Naive thymus-derived CD8-positive, alpha-beta T cell (primary cell): ENCODE results near the gene PKP2. TPM values are rescaled to one million over a fixed set of nuclear protein-coding genes. Genes with fewer than 3 reads are reported as not detected.
A peak's percentile ranks its signal among the peaks of the same experiment; 100 is the strongest.

Source experiments
- ATAC-seq, 2 donors: fragments of 150-1000 bp; cut with Tn5 transposase in 1 of 2; sonication (Bioruptor Pico), chemical (Tn5 transposase) in 1 of 2; 1 replicate in 1 of 2; 2 replicates in 1 of 2; pipeline ENCODE4 v1.10.0; 2021; ENCODE audit warnings: mild to moderate bottlenecking in 2 of 2, moderate library complexity in 2 of 2
- POLR2A ChIA-PET: fragments of 350-600 bp; sonication (Branson Sonifier 250); formaldehyde crosslinking; loops from one replicate; lab custom pipeline; 2021; ENCODE audit warnings: antibody characterized with exemption; lab: Charles Lee
- DNase-seq, 10 donors: peaks; one replicate each; pipeline versions ENCODE4 v3.0.0 to v3.0.0-alpha.2; 2020 to 2022
- H3K27ac Mint-ChIP-seq, 10 donors: one replicate each; pipeline ENCODE4 v1.8.0; 2020 to 2022; ENCODE audit warnings: mild to moderate bottlenecking in 10 of 10, mixed read lengths in 10 of 10, moderate library complexity in 4 of 10, inconsistent platforms in 1 of 10
- H3K27me3 Mint-ChIP-seq, 5 donors: one replicate each; pipeline ENCODE4 v1.8.0; 2021 to 2022; ENCODE audit warnings: mixed read lengths in 5 of 5
- H3K36me3 Mint-ChIP-seq, 3 donors: one replicate each; pipeline ENCODE4 v1.8.0; 2020 to 2022; ENCODE audit warnings: mixed read lengths in 3 of 3, mild to moderate bottlenecking in 2 of 3, inconsistent platforms in 1 of 3
- H3K4me1 Mint-ChIP-seq, 4 donors: one replicate each; pipeline ENCODE4 v1.8.0; 2021 to 2022; ENCODE audit warnings: mixed read lengths in 4 of 4
- H3K4me3 Mint-ChIP-seq, 10 donors: one replicate each; pipeline ENCODE4 v1.8.0; 2020 to 2022; ENCODE audit warnings: mild to moderate bottlenecking in 10 of 10, mixed read lengths in 10 of 10, moderate library complexity in 6 of 10, inconsistent platforms in 1 of 10
- H3K9me3 Mint-ChIP-seq, 9 donors: one replicate each; pipeline ENCODE4 v1.8.0; 2020 to 2022; ENCODE audit warnings: mixed read lengths in 9 of 9, mild to moderate bottlenecking in 3 of 9, inconsistent platforms in 1 of 9, moderate library complexity in 1 of 9
- polyA plus RNA-seq, 3 donors: library from polyadenylated mRNA; unstranded; fragments of 300-500 nt; fragmentation: Illumina TruSeq; gene quantifications; one replicate each; pipeline ENCODE4 v1.2.3, GENCODE V29; 2021
- total RNA-seq, 8 experiments: library from RNA in 2 of 8; stranded (reverse) in 2 of 8; gene quantifications; one replicate each; pipeline ENCODE4 v1.2.3 and lab custom pipeline; 2021 to 2026

Gene PKP2
- total and polyA plus RNA-seq, 5 experiments from 2014 or later = not detected

DNA sequence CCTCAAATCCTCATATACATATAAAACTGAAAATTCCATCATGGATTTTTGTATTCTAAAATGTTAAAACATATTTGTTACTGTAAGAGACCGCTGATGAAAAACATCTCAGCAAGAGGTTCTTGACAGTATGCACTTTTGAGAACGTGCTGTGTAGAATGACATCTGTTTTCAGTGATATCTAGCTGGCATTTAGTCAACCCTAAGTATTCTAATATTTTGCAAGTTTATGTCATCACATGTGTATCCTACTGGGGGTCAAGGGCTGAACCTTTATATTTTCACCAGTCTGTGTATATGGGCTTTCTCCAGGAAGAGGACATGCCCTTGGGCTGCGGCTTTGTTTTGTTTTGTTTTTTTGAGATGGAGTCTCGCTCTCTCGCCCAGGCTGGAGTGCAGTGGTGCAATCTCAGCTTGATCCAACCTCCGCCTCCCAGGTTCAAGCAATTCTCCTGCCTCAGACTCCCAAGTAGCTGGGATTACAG lies 118.8 kb downstream of the PKP2 start:
- DNase-seq = no peak
- Mint-ChIP-seq H3K4me3 (no peak overlapping the region), H3K27me3 (peaks cover 2 to 54% (median 17%) of the 10 kb centered on the region in 5 donors), H3K27ac (peak overlapping the region in 2 of 10 donors; percentile 3 to 24), H3K36me3 (no peaks in the 10 kb centered on the region), H3K4me1 (no peaks in the 10 kb centered on the region), H3K9me3 (no peaks in the 10 kb centered on the region)
- ATAC-seq = no peak
- POLR2A ChIA-PET = no interaction called here

DNA sequence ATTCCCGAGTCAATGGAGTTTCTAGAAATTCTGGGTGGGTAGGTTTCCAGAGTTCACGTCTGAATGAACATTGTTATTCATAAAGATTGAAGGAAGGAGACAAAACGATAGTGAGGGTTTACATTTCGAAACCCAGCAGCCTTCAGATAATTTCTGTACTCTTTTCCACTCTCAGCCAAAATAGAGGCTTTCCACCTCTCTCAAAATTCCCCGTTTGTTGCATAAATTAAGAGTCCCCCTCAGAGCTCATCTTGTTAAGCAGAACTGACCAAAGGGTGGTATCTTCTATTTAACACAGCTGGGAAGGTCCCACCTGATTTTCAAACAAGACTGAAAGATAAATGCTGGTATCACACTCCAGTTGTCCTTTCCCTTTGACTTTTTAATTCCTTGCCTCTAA lies 119.4 kb downstream of the PKP2 start:
- H3K36me3 Mint-ChIP-seq = no peaks in the 10 kb centered on the region
- H3K27me3 Mint-ChIP-seq = peaks cover 2 to 60% (median 20%) of the 10 kb centered on the region in 5 donors
- H3K4me1 Mint-ChIP-seq = no peaks in the 10 kb centered on the region
- no peak for DNase-seq
- no peak overlapping the region for H3K4me3 Mint-ChIP-seq
- H3K9me3 Mint-ChIP-seq = no peaks in the 10 kb centered on the region
- no peak for ATAC-seq
- H3K27ac Mint-ChIP-seq = no peak overlapping the region
- POLR2A ChIA-PET = no interaction called here

DNA sequence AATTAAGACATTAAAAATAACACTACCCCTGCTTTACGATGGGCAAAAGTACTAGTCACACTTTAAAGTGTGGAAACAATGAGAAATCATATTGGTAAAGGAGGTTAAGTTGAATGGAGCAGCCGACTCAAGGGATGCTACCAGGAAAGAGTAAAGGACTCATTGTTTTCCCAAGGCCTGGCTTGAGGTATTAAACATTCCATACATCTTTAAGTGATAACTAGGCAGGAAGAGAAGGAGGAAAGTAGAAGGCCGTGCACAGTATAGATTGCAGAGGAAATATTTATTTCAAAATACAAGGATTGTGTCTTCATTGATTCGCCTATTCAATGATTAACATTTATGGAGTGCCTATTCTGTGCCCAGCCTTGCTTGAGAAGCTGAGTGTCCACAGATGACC lies 120.3 kb downstream of the PKP2 start:
- no peaks in the 10 kb centered on the region for H3K4me1 Mint-ChIP-seq
- POLR2A ChIA-PET = no interaction called here
- H3K4me3 Mint-ChIP-seq = no peak overlapping the region
- no peaks in the 10 kb centered on the region for H3K36me3 Mint-ChIP-seq
- DNase-seq (no peak), ATAC-seq (no peak)
- H3K27me3 Mint-ChIP-seq = peaks cover 2 to 69% (median 22%) of the 10 kb centered on the region in 5 donors
- no peaks in the 10 kb centered on the region for H3K9me3 Mint-ChIP-seq
- H3K27ac Mint-ChIP-seq = no peak overlapping the region

DNA sequence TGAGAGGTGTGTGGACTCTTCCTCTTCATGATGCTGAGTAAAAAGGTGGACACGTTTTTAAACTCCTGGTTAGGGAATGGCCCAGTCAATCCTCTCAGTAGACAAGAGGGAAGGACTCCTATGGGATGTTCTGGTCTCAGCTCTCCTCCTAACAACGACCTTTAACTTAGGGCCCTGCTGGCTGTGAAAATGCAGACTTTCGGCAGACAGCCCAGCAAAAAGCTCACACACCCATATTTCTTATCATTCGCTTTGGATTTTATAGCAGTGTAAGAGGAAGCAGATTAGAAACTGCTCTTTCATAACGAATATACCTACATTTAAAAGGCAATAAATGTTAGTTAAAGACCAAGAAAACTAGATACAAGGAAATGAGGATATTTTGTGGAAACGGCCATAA lies 122.9 kb downstream of the PKP2 start:
- Mint-ChIP-seq H3K4me1 (no peaks in the 10 kb centered on the region), H3K9me3 (no peaks in the 10 kb centered on the region), H3K36me3 (no peaks in the 10 kb centered on the region), H3K27me3 (peaks cover 5 to 55% (median 24%) of the 10 kb centered on the region in 5 donors), H3K4me3 (no peak overlapping the region), H3K27ac (no peak overlapping the region)
- DNase-seq = no peak
- ATAC-seq = no peak
- POLR2A ChIA-PET = no interaction called here

DNA sequence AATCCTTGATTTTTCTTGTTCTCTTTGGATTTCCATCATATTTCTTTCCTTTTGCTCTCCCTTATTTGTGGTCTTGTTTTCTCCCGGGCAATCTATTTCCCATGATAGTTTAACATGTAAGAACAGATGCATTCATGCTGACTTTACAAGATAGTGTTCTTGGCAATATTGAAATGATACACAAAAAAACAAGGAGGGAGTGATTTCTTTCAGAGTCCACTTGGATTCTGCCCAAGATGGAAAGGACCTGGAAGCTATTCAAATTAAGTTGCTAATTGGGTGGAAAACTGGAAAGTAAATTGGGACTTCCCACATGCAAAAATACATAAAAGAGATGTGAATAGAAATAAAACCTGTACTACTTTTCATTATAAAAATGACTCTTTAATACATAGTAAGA lies 126.4 kb downstream of the PKP2 start:
- ATAC-seq (no peak), DNase-seq (no peak)
- H3K27me3 Mint-ChIP-seq = peaks cover 11 to 45% (median 27%) of the 10 kb centered on the region in 5 donors
- no peak overlapping the region for H3K4me3 Mint-ChIP-seq
- POLR2A ChIA-PET = no interaction called here
- no peaks in the 10 kb centered on the region for H3K36me3 Mint-ChIP-seq
- H3K27ac Mint-ChIP-seq = no peak overlapping the region
- no peaks in the 10 kb centered on the region for H3K9me3 Mint-ChIP-seq
- H3K4me1 Mint-ChIP-seq = no peaks in the 10 kb centered on the region

DNA sequence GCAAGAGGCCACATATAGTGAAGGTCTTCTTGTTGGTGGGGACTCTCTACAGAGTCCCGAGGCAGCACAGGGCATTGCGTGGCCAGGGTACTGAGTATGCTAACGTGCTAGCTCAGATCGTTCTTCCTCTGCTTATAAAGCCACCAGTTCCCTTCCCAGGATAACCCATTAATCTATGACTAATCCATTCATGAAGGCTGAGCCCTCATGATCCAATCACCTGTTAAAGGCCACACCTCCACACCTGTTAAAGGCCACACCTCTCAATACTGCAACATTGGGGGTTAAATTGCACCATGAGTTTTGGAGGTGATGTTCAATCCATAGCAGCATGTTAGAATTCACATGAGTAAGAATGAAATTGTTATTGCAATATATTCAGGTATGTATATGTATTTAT lies 128.1 kb downstream of the PKP2 start:
- DNase-seq = no peak
- Mint-ChIP-seq H3K27me3 (peaks cover 14 to 39% (median 23%) of the 10 kb centered on the region in 5 donors), H3K36me3 (no peaks in the 10 kb centered on the region), H3K9me3 (no peaks in the 10 kb centered on the region), H3K4me1 (no peaks in the 10 kb centered on the region), H3K4me3 (no peak overlapping the region), H3K27ac (no peak overlapping the region)
- POLR2A ChIA-PET = no interaction called here
- ATAC-seq = no peak

DNA sequence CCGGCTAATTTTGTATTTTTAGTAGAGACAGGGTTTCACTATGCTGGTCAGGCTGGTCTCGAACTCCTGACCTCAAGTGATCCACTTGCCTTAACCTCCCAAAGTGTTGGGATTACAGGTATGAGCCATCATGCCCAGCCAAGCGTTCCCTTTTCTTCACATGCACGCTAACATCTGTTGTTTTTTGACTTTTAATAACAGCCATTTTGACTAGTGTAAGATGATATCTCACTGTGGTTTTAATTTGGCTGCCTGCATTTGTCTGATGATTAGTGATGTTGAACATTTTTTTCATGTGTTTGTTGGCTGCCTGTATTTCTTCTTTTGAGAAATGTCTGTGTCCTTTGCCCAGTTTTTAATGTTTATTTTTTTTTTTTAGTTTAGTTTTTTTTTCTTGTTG lies 130.7 kb downstream of the PKP2 start:
- ATAC-seq (no peak), DNase-seq (no peak)
- no peaks in the 10 kb centered on the region for H3K36me3 Mint-ChIP-seq
- no peak overlapping the region for H3K4me3 Mint-ChIP-seq
- peaks cover 0 to 9% (median 0%) of the 10 kb centered on the region in 4 donors for H3K4me1 Mint-ChIP-seq
- H3K27ac Mint-ChIP-seq = no peak overlapping the region
- peaks cover 16 to 22% (median 17%) of the 10 kb centered on the region in 5 donors for H3K27me3 Mint-ChIP-seq
- H3K9me3 Mint-ChIP-seq = no peaks in the 10 kb centered on the region
- POLR2A ChIA-PET = no interaction called here

DNA sequence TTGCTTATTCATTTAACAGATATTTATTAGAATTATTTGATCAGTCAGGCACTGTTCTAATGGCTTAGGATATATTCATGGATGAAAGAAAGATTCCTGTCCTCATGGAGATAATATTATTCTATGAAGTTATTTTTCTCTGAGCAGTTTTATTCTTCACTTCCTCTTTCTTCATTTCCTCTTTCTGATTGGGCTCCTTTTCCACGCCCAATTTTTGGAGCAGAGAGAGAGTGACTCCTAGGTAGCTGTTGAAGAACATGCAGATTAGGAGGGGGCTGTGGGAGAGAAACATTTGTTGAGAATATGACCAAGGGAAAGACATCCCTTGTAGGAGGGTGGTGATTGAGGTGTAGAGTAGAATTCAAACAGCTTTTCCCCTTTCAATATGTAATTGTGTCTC lies 134.9 kb downstream of the PKP2 start:
- Mint-ChIP-seq H3K27me3 (peaks cover 0 to 6% (median 3%) of the 10 kb centered on the region in 5 donors), H3K36me3 (no peaks in the 10 kb centered on the region), H3K27ac (no peak overlapping the region), H3K4me3 (no peak overlapping the region), H3K9me3 (no peaks in the 10 kb centered on the region), H3K4me1 (peaks cover 0 to 9% (median 0%) of the 10 kb centered on the region in 4 donors)
- ATAC-seq = no peak
- POLR2A ChIA-PET = no interaction called here
- no peak for DNase-seq

DNA sequence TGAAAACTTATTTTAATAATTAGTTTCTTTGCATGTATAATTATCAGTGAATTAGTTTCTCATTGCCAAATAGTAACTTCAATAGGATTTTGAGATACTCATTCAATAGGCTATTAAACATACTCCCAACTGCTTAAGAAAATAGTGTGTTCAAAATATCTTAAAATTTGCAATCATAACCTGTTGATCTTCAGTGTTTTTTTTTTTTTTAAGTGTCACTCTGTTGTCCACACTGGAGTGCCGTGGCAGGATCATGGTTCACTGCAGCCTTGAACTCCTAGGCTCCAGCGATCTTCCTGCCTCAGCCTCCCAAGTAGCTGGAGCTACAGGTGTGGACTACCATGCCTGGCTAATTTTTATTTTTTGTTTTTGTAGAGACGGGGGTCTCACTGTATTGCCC lies 139.4 kb downstream of the PKP2 start:
- H3K4me1 Mint-ChIP-seq = peaks cover 5 to 30% (median 24%) of the 10 kb centered on the region in 4 donors
- POLR2A ChIA-PET = interaction anchor here (3.6 kb wide), 1 partner anchor 1265 kb away, joined by 72 read pairs; the partner anchor contains the start of gene ALG10
- H3K4me3 Mint-ChIP-seq = no peak overlapping the region
- no peaks in the 10 kb centered on the region for H3K9me3 Mint-ChIP-seq
- DNase-seq = no peak
- H3K27ac Mint-ChIP-seq = no peak overlapping the region
- H3K27me3 Mint-ChIP-seq = peaks cover 0 to 4% (median 0%) of the 10 kb centered on the region in 5 donors
- H3K36me3 Mint-ChIP-seq = peaks cover 0 to 17% (median 2%) of the 10 kb centered on the region in 3 donors
- ATAC-seq = no peak

DNA sequence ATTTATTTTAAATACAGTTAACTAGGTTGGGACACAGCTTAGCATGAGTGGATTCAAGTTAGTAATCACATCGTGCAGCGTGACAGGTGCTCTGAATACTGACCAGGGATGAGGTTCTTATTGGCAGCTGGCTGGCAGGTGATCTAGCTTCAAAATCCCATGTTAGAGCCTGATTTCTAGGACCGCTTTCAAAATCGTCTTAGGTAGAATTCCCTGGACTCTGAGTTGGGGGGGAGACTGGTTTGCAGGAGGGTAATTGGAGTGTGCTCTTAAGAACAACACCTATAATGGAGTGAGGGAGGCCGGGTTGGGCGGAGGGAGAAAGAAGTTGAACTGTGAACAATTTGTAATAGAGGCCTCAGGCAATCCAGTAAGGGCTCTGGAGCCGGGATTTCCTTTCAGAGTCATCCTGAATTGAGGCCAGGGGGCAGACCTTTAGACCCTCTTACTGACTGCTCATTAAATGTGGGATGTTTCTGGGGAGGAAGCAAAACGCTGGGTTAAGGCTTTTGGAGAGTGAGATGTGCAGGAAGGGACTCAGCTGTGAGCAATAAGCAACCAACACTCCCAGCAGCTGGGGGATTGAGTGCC lies 140.0 kb downstream of the PKP2 start:
- Mint-ChIP-seq H3K9me3 (no peaks in the 10 kb centered on the region), H3K36me3 (peaks cover 0 to 22% (median 2%) of the 10 kb centered on the region in 3 donors), H3K4me3 (peak overlapping the region; percentile 86 to 96 (median 92)), H3K4me1 (peaks cover 5 to 26% (median 24%) of the 10 kb centered on the region in 4 donors), H3K27ac (peak overlapping the region; percentile 85 to 98 (median 92)), H3K27me3 (no peaks in the 10 kb centered on the region)
- DNase-seq (no peak), ATAC-seq (no peak)
- POLR2A ChIA-PET = interaction anchor here (0.7 to 3.6 kb wide), 4 partner anchors 78 to 1430 kb away, joined by 3 to 72 read pairs (median 8); partner anchors contain the start of genes ALG10, DNM1L and SINHCAF

DNA sequence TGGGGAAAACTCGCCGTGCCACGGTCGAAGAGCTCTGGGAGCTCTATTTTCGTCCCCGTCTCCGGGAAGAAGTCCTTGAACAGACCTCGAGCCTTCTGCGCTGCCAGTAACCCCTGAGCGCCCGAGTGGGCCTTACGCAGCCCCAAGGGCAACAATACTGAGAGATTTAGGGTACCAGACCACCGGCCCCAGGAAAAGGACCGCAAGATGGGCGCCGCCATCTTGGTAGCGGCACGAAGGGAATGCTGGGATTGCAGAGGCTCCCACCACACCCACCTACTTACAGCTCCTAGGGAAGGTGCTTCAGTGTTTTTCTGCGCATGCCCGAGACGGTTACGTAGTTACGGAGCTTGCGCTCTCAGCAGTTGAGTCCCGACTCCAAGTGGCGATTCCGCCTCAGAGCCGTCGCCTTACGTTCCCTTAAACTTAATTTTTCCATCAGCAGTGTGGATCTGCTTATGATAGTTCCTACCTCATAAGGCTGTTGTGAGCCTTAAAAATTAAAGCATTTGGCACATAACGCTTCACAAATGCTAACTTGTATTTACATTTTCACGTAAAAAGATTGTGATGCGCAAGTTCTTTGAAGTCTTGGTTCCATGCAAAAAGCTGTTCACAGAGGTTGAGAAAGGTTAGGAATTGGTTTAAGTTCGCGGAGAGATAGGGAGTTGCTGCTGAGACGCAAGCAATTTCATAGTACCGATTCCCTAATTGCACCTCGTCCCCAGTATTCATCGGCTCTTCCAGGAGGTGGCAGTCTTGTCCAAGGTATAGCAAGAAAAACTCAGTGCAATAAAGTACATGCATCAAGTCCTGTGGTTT lies 140.7 kb downstream of the PKP2 start, which contains the start of gene YARS2:
TSS of gene YARS2 (minus strand) at position 244 of the 822 bp plus-strand sequence. CDS start at position 221, 23 bp downstream.
- H3K4me1 Mint-ChIP-seq = peaks cover 5 to 26% (median 23%) of the 10 kb centered on the region in 4 donors
- no peaks in the 10 kb centered on the region for H3K27me3 Mint-ChIP-seq
- POLR2A ChIA-PET = interaction anchor here (0.5 to 3.6 kb wide), 8 partner anchors 77 to 1430 kb away, joined by 3 to 72 read pairs (median 4); partner anchors contain the start of genes ALG10, DNM1L, ETFBKMT and SINHCAF
- peak within 1 kb of the TSS; percentile 86 to 96 (median 92) for H3K4me3 Mint-ChIP-seq
- H3K36me3 Mint-ChIP-seq = peaks cover 0 to 29% (median 2%) of the 10 kb centered on the region in 3 donors
- H3K27ac Mint-ChIP-seq = peak within 1 kb of the TSS; percentile 85 to 98 (median 92)
- ATAC-seq = peak; percentile 87 to 90
- DNase-seq = peak; percentile 66 to 93 (median 84)
- no peaks in the 10 kb centered on the region for H3K9me3 Mint-ChIP-seq

DNA sequence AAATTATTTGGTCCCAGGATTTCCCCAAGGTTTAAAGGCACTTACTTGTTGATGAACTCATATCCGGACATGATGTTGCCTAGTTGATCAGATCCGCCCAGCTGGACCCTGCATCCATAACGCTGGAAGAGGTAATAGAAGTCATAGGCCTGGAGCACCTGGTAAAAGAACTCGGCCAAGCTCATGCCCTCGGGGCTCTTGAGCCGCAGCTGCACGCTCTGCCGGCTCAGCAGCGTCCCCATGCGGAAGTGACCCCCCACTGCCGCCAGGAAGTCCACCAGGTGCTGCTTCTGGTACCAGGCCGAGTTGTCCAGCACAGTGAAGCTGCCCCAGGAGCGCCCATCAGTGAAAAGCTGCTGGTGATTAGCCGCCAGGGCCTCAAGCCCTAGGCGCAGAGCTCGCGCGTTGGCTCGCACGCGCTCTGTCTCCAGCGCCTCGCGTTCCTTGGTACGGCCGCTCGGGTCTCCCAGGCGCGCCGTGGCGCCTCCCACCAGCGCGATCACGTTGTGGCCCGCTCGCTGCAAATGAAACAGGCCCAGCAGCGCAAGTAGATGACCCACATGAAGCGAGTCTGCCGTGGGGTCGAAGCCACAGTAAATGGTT lies 141.4 kb downstream of the PKP2 start:
- DNase-seq = peak; percentile 37 to 80 (median 66)
- Mint-ChIP-seq H3K27me3 (no peaks in the 10 kb centered on the region), H3K4me3 (peak overlapping the region; percentile 86 to 96 (median 92)), H3K36me3 (peaks cover 0 to 36% (median 2%) of the 10 kb centered on the region in 3 donors), H3K4me1 (peaks cover 5 to 26% (median 23%) of the 10 kb centered on the region in 4 donors), H3K9me3 (no peaks in the 10 kb centered on the region), H3K27ac (peak overlapping the region; percentile 85 to 98 (median 92))
- POLR2A ChIA-PET = interaction anchor here (0.6 to 3.6 kb wide), 6 partner anchors 76 to 1271 kb away, joined by 3 to 72 read pairs (median 5); partner anchors contain the start of genes ALG10, DNM1L and ETFBKMT
- ATAC-seq = peak; percentile 68 to 72
